B cell (primary cell): ENCODE data around the gene SENP1. TPM values are rescaled to one million over a fixed set of nuclear protein-coding genes. Genes with fewer than 3 reads are reported as not detected.

Experiments
- ATAC-seq: fragments of 200-7000 bp; cut with Tn5 transposase; one replicate; pipeline ENCODE4 v1.10.0; 2021; ENCODE audit warnings: low read depth, mild to moderate bottlenecking, moderate number of reproducible peaks, moderate library complexity
- CTCF ChIA-PET: fragments of 350-600 bp; sonication (Branson Sonifier 250); formaldehyde crosslinking; loops from one replicate; lab custom pipeline; 2021; ENCODE audit warnings: antibody characterized with exemption, inconsistent platforms; lab: Charles Lee
- POLR2A ChIA-PET: fragments of 350-600 bp; sonication (Branson Sonifier 250); formaldehyde crosslinking; loops from one replicate; lab custom pipeline; 2021; ENCODE audit warnings: antibody characterized with exemption; lab: Charles Lee
- DNase-seq: peaks from one replicate; pipeline ENCODE4 v3.0.0; 2013
- H2AFZ ChIP-seq: 2 replicates; pipeline ENCODE4 v1.6.1; 2012; ENCODE audit warnings: mild to moderate bottlenecking, low read depth, low read length; ENCODE audit not compliant: insufficient read depth, poor library complexity, severe bottlenecking
- H3K27ac ChIP-seq, 2 donors: 1 replicate in 1 of 2; 2 replicates in 1 of 2; pipeline ENCODE4 v1.5.1; 2012 to 2013; ENCODE audit warnings: low read length in 2 of 2, mild to moderate bottlenecking in 2 of 2, moderate library complexity in 1 of 2
- H3K27me3 ChIP-seq, 4 experiments: fragments of 200-600 bp in 1 of 4; sonication (generic) in 1 of 4; replicated peaks in 1 of 4; 1 replicate in 2 of 4; 2 replicates in 2 of 4; pipeline versions ENCODE4 v1.6.1 to v1.7.0; 2013 to 2016; ENCODE audit warnings: low read length in 3 of 4, mild to moderate bottlenecking in 2 of 4, mixed read lengths in 1 of 4, moderate library complexity in 1 of 4; ENCODE audit not compliant: insufficient read depth in 4 of 4, control insufficient read depth in 3 of 4; ENCODE audit errors: control extremely low read depth in 1 of 4
- H3K36me3 ChIP-seq, 2 experiments: replicated peaks in 1 of 2; 1 replicate in 1 of 2; 2 replicates in 1 of 2; pipeline versions ENCODE4 v1.6.1 to v1.7.1; 2013; ENCODE audit warnings: low read length in 1 of 2; ENCODE audit not compliant: insufficient read depth in 2 of 2, control insufficient read depth in 1 of 2; ENCODE audit errors: control extremely low read depth in 1 of 2, extremely low read depth in 1 of 2
- H3K4me1 ChIP-seq, 2 donors: fragments of 200-600 bp in 1 of 2; sonication (generic) in 1 of 2; 1 replicate in 1 of 2; 2 replicates in 1 of 2; pipeline versions ENCODE4 v1.5.1 to v1.6.1; 2013 to 2017; ENCODE audit warnings: low read length in 2 of 2; ENCODE audit not compliant: control insufficient read depth in 2 of 2, insufficient read depth in 2 of 2
- H3K4me2 ChIP-seq: replicated peaks from 2 replicates; pipeline ENCODE3; 2012; ENCODE audit warnings: mild to moderate bottlenecking, low read depth, low read length; ENCODE audit not compliant: poor library complexity, severe bottlenecking
- H3K4me3 ChIP-seq, 5 experiments: fragments of 200-600 bp in 1 of 5; sonication (generic) in 1 of 5; 1 replicate in 3 of 5; 2 replicates in 2 of 5; pipeline versions ENCODE4 v1.5.1 to v1.7.0; 2011 to 2016; ENCODE audit warnings: low read length in 4 of 5, mild to moderate bottlenecking in 4 of 5, low read depth in 2 of 5, control low read depth in 1 of 5, moderate library complexity in 1 of 5; ENCODE audit not compliant: insufficient read depth in 1 of 5; ENCODE audit errors: control extremely low read depth in 1 of 5, extremely low read depth in 1 of 5
- H3K79me2 ChIP-seq: fragments of 200-600 bp; sonication (generic); one replicate; pipeline ENCODE4 v1.6.0; 2016; ENCODE audit warnings: low read length; ENCODE audit not compliant: control insufficient read depth, insufficient read depth
- H3K9ac ChIP-seq: fragments of 200-600 bp; sonication (generic); 2 replicates; pipeline ENCODE4 v1.6.1; 2017; ENCODE audit warnings: mild to moderate bottlenecking, low read length, moderate library complexity
- H3K9me3 ChIP-seq, 3 donors: one replicate each; pipeline versions ENCODE4 v1.6.1 to v1.7.1; 2013; ENCODE audit warnings: low read length in 2 of 3; ENCODE audit not compliant: control insufficient read depth in 2 of 3, insufficient read depth in 1 of 3; ENCODE audit errors: control extremely low read depth in 1 of 3
- H4K20me1 ChIP-seq: 2 replicates; pipeline ENCODE4 v1.6.0; 2012; ENCODE audit warnings: mild to moderate bottlenecking, low read length; ENCODE audit not compliant: insufficient read depth, control insufficient read depth, poor library complexity, severe bottlenecking
- H3K27ac Mint-ChIP-seq: one replicate; pipeline ENCODE4 v1.8.0; 2021; ENCODE audit warnings: mixed read lengths
- H3K27me3 Mint-ChIP-seq: one replicate; pipeline ENCODE4 v1.8.0; 2021; ENCODE audit warnings: mixed read lengths
- H3K4me1 Mint-ChIP-seq: one replicate; pipeline ENCODE4 v1.8.0; 2021; ENCODE audit warnings: mixed read lengths
- H3K4me3 Mint-ChIP-seq: one replicate; pipeline ENCODE4 v1.8.0; 2021; ENCODE audit warnings: mixed read lengths
- H3K9me3 Mint-ChIP-seq: one replicate; pipeline ENCODE4 v1.8.0; 2022; ENCODE audit warnings: mixed read lengths; ENCODE audit not compliant: insufficient read depth
- CTCF ChIP-seq: fragments of 200-600 bp; IDR thresholded peaks from one replicate; pipeline ENCODE4 v1.8.0; 2022; ENCODE audit warnings: antibody characterized with exemption, mild to moderate bottlenecking
- EZH2 ChIP-seq: IDR thresholded peaks from 2 replicates; pipeline ENCODE4 v1.6.1; 2012; ENCODE audit warnings: borderline replicate concordance, low read depth, mild to moderate bottlenecking, moderate library complexity, low read length; ENCODE audit not compliant: insufficient read depth, poor library complexity, severe bottlenecking
- WGBS: methylation state at CpG from one replicate; pipeline ENCODE4 v1.1.5; 2013; ENCODE audit warnings: missing lambda C conversion rate; ENCODE audit not compliant: insufficient coverage; 5-methylcytosine and 5-hydroxymethylcytosine counted together
- intact Hi-C: fragments of 100-400 bp; cut with micrococcal nuclease; formaldehyde crosslinking; loops from one replicate; pipeline ENCODE4 v1.10.0; 2022
- polyA plus RNA-seq: library from polyadenylated mRNA; depleted of rRNA; stranded (reverse); fragments of >200 nt; gene quantifications from 2 replicates; pipeline ENCODE4 v1.2.3, GENCODE V29; 2012
- total RNA-seq, 2 donors: library from RNA; stranded (reverse); fragments of 120-200 nt in 1 of 2; gene quantifications; 1 replicate in 1 of 2; 2 replicates in 1 of 2; pipeline versions ENCODE4 v1.2.3 to v1.2.4, GENCODE V29; 2013 to 2022

Gene SENP1
- total and polyA plus RNA-seq, 2 donors (not counting 1 experiment from before 2014, with no cell fraction given) = 7.3 to 44.8 TPM

- H3K27me3 ChIP-seq = peaks cover 0 to 12% (median under 1%) of the 10 kb centered on the region in 4 experiments
- WGBS = 92% methylated on average over 4 of the region's 5 CpGs
- Mint-ChIP-seq H3K4me3 (no peak overlapping the region), H3K4me1 (no peaks in the 10 kb centered on the region), H3K9me3 (no peaks in the 10 kb centered on the region), H3K27me3 (peaks cover 30% of the 10 kb centered on the region), H3K27ac (no peak overlapping the region)
- H3K9me3 ChIP-seq = no peaks in the 10 kb centered on the region
- TF ChIP-seq CTCF = no peak
- no peak for TF ChIP-seq EZH2
- no peak overlapping the region for H3K9ac ChIP-seq
- intact Hi-C loops = no loop called here
- H3K27ac ChIP-seq = no peak overlapping the region
- H3K4me3 ChIP-seq = no peak overlapping the region
- H3K4me2 ChIP-seq = no peak overlapping the region
- no peak overlapping the region for H2AFZ ChIP-seq
- ChIA-PET CTCF (interaction anchor here (1.5 kb wide), 1 partner anchor 14 kb away, joined by 3 read pairs; no protein-coding TSS in a partner anchor), POLR2A (no interaction called here)
- H3K4me1 ChIP-seq = no peaks in the 10 kb centered on the region
- no peaks in the 10 kb centered on the region for H4K20me1 ChIP-seq
- H3K36me3 ChIP-seq = no peaks in the 10 kb centered on the region
- DNase-seq (no peak), ATAC-seq (no peak)
- H3K79me2 ChIP-seq = no peaks in the 10 kb centered on the region
These were observed 84.2 kb downstream of the SENP1 start for GRCh38 chr12:48021485-48022179.

GRCh38 chr12:48019639-48020265 is 86.1 kb downstream of the SENP1 start:
- H2AFZ ChIP-seq = no peak overlapping the region
- DNase-seq = no peak
- no peaks in the 10 kb centered on the region for H3K9me3 Mint-ChIP-seq
- H3K4me1 Mint-ChIP-seq = no peaks in the 10 kb centered on the region
- no peaks in the 10 kb centered on the region for H3K36me3 ChIP-seq
- H4K20me1 ChIP-seq = no peaks in the 10 kb centered on the region
- TF ChIP-seq EZH2 (no peak), CTCF (no peak)
- no peak for ATAC-seq
- H3K9me3 ChIP-seq = no peaks in the 10 kb centered on the region
- no peak overlapping the region for H3K4me3 Mint-ChIP-seq
- intact Hi-C loops = no loop called here
- H3K4me3 ChIP-seq = no peak overlapping the region
- H3K27me3 Mint-ChIP-seq = peaks cover 41% of the 10 kb centered on the region
- no peak overlapping the region for H3K27ac Mint-ChIP-seq
- no peaks in the 10 kb centered on the region for H3K79me2 ChIP-seq
- H3K27me3 ChIP-seq = peaks cover 0 to 12% (median 3%) of the 10 kb centered on the region in 4 experiments
- ChIA-PET CTCF (no interaction called here), POLR2A (interaction anchor here (0.6 kb wide), 1 partner anchor 27 kb away, joined by 6 read pairs; no protein-coding TSS in a partner anchor)
- no peaks in the 10 kb centered on the region for H3K4me1 ChIP-seq
- no peak overlapping the region for H3K27ac ChIP-seq
- H3K4me2 ChIP-seq = no peak overlapping the region
- H3K9ac ChIP-seq = no peak overlapping the region
- WGBS = no CpG with 5 or more reads among the region's 3 CpGs
